SU-DHL-6 (cell line): ENCODE data around the gene ARHGAP10.

Experiments
- H2AFZ ChIP-seq: fragments of 200-600 bp; sonication (generic); 2 replicates; pipeline ENCODE4 v1.6.1; 2014; ENCODE audit warnings: low read depth, mild to moderate bottlenecking, moderate library complexity, mixed read lengths, antibody characterized with exemption, low read length; ENCODE audit not compliant: severe bottlenecking
- H3F3A ChIP-seq: fragments of 200-600 bp; shearing (Covaris generic); 2 replicates; pipeline ENCODE4 v1.6.0; 2016; ENCODE audit warnings: antibody characterized with exemption, mild to moderate bottlenecking; ENCODE audit not compliant: insufficient read depth
- H3K27ac ChIP-seq: fragments of 200-600 bp; sonication (generic); 2 replicates; pipeline ENCODE4 v1.5.1; 2016; ENCODE audit warnings: low read depth, mild to moderate bottlenecking, low read length, moderate library complexity, mixed read lengths
- H3K27me3 ChIP-seq: fragments of 200-600 bp; sonication (generic), shearing (Covaris generic); 2 replicates; pipeline ENCODE4 v1.6.0; 2014; ENCODE audit warnings: mild to moderate bottlenecking, low read length
- H3K36me3 ChIP-seq: fragments of 200-600 bp; sonication (generic); 2 replicates; pipeline ENCODE4 v1.6.1; 2014; ENCODE audit warnings: mild to moderate bottlenecking, low read length, mixed read lengths
- H3K4me2 ChIP-seq: fragments of 300-600, 200-600 bp; shearing (Covaris generic), sonication (generic); 2 replicates; pipeline ENCODE4 v1.6.0; 2014; ENCODE audit warnings: low read length, low read depth, mild to moderate bottlenecking; ENCODE audit not compliant: poor library complexity, severe bottlenecking
- H3K4me3 ChIP-seq: fragments of 200-600 bp; sonication (generic); 2 replicates; pipeline ENCODE4 v1.5.1; 2014; ENCODE audit warnings: antibody characterized with exemption, low read length, mild to moderate bottlenecking, mixed read lengths; ENCODE audit not compliant: insufficient read depth, poor library complexity, severe bottlenecking
- H3K79me2 ChIP-seq: fragments of 200-600 bp; sonication (generic); 2 replicates; pipeline ENCODE4 v1.6.1; 2014; ENCODE audit warnings: mild to moderate bottlenecking, low read length, moderate library complexity; ENCODE audit not compliant: insufficient read depth
- H3K9ac ChIP-seq: fragments of 200-600 bp; sonication (generic); 2 replicates; pipeline ENCODE4 v1.7.0; 2014; ENCODE audit warnings: mild to moderate bottlenecking, low read length
- H3K9me2 ChIP-seq: fragments of 200-600 bp; sonication (generic); replicated peaks from 2 replicates; pipeline ENCODE4 v1.6.1; 2014; ENCODE audit warnings: low read length; ENCODE audit not compliant: insufficient read depth
- H3K9me3 ChIP-seq: fragments of 200-600 bp; sonication (generic); 2 replicates; pipeline ENCODE4 v1.6.1; 2014; ENCODE audit warnings: low read length, mixed read lengths; ENCODE audit not compliant: insufficient read depth
- H4K20me1 ChIP-seq: fragments of 200-600 bp; sonication (generic); 2 replicates; pipeline ENCODE4 v1.6.1; 2014; ENCODE audit warnings: low read depth, mild to moderate bottlenecking, antibody characterized with exemption, low read length, moderate library complexity, mixed read lengths
- CTCF ChIP-seq: fragments of 200-600 bp; sonication (generic); IDR thresholded peaks from one replicate; pipeline ENCODE4 v1.5.1; 2017; ENCODE audit warnings: antibody characterized with exemption, mild to moderate bottlenecking, low read length, moderate library complexity; ENCODE audit not compliant: insufficient read depth, poor library complexity, severe bottlenecking
- EZH2phosphoT487 ChIP-seq: fragments of 200-600 bp; sonication (generic), shearing (Covaris generic); conservative IDR thresholded peaks from 2 replicates; pipeline ENCODE4 v1.6.1; 2018; ENCODE audit warnings: mild to moderate bottlenecking, antibody characterized with exemption, low read length, moderate library complexity, mixed read lengths

ARHGAP10 gene

DNA sequence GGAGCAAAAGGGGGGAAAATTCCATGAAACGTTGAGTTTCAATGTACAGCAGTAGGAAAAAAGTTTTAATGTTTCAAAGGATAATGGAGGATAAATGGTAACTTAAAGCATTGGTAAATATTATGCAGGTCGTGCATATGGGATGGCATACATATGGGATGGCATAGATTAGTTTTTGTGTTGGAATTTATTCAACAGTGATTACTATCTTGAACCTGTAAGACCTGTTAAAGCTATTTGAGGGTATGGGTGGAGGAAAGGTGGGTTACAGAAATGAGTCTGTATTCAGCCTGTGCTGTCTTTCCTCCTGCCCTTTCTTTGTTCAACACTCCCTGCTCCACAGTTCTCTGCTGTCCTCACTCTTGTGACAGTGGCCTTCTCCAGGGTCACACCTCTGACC lies 54.6 kb downstream of the ARHGAP10 start:
- H3K27ac ChIP-seq = no peak overlapping the region
- no peaks in the 10 kb centered on the region for H3K9me2 ChIP-seq
- H3K36me3 ChIP-seq = no peaks in the 10 kb centered on the region
- no peaks in the 10 kb centered on the region for H3K27me3 ChIP-seq
- H3K9me3 ChIP-seq = no peaks in the 10 kb centered on the region
- no peak overlapping the region for H3K4me3 ChIP-seq
- TF ChIP-seq CTCF (no peak), EZH2phosphoT487 (no peak)
- H3K9ac ChIP-seq = no peak overlapping the region
- H4K20me1 ChIP-seq = no peaks in the 10 kb centered on the region
- no peaks in the 10 kb centered on the region for H3K79me2 ChIP-seq
- no peaks in the 10 kb centered on the region for H3F3A ChIP-seq
- no peak overlapping the region for H3K4me2 ChIP-seq
- no peak overlapping the region for H2AFZ ChIP-seq

DNA sequence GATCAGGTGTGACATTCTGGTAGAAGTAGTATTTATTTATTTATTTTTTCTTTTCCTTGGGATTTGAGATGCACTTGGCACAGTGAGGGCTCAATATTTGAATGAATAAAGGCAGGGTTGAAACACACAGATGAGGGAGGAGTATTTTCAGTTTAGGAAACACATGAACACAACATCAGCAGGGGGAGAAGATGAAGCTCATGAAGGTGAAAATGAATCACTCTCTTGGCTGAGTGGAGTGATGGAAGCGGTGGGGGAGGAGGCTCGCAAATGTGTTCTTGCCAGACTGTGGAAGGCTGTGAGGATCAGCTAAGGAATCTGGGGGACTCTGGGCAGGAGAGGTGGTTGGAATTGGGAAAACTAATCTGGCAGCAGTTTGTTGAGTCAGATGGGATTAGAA lies 55.3 kb downstream of the ARHGAP10 start:
- Histone ChIP-seq H3K4me3 (no peak overlapping the region), H2AFZ (no peak overlapping the region), H3K4me2 (no peak overlapping the region)

DNA sequence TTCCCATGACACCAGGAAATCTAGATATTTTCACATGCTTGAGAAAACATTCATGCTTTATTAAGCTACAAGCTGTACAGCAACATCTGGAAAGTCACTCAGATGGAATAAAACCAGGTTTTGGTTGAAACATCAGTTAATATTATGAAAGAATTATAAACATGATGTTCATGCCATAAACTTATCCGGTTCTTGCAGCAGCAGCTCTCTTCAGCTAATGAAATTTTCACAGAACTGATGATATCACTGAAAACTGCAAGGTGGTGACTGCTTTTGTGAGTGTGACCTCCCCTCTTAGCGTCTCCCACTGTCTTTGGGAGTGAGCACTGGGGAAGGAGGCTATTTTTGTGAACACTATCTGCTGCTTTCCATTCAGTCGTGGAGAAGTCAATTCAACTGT lies 56.9 kb downstream of the ARHGAP10 start:
- Histone ChIP-seq H3K9me3 (no peaks in the 10 kb centered on the region), H3K4me3 (no peak overlapping the region), H3K9ac (no peak overlapping the region), H3F3A (no peaks in the 10 kb centered on the region), H3K36me3 (no peaks in the 10 kb centered on the region), H3K27me3 (no peaks in the 10 kb centered on the region), H3K27ac (no peak overlapping the region), H3K4me2 (no peak overlapping the region), H2AFZ (no peak overlapping the region), H3K9me2 (no peaks in the 10 kb centered on the region), H4K20me1 (no peaks in the 10 kb centered on the region), H3K79me2 (no peaks in the 10 kb centered on the region)
- TF ChIP-seq EZH2phosphoT487 (no peak), CTCF (no peak)

More for the DNA sequence above, 55.3 kb downstream of the ARHGAP10 start:
- Histone ChIP-seq H3F3A (no peaks in the 10 kb centered on the region), H3K36me3 (no peaks in the 10 kb centered on the region), H3K9me3 (no peaks in the 10 kb centered on the region), H4K20me1 (no peaks in the 10 kb centered on the region), H3K27me3 (no peaks in the 10 kb centered on the region), H3K9me2 (no peaks in the 10 kb centered on the region), H3K79me2 (no peaks in the 10 kb centered on the region), H3K27ac (no peak overlapping the region), H3K9ac (no peak overlapping the region)
- TF ChIP-seq CTCF (no peak), EZH2phosphoT487 (no peak)
